Testis (tissue), 2 donors: Measurements from ENCODE around the gene ASB2.

ENCODE experiments used
- CTCF ChIP-seq, 3 experiments: fragments of 450-650 bp in 2 of 3; fragments of 200-600 bp in 1 of 3; sonication (generic) in 1 of 3; IDR thresholded peaks; one replicate each; pipeline ENCODE4 v1.5.1; 2016 to 2019; ENCODE audit warnings: antibody characterized with exemption in 3 of 3, mild to moderate bottlenecking in 2 of 3, moderate library complexity in 1 of 3
- POLR2A ChIP-seq: fragments of 450-650 bp; IDR thresholded peaks from one replicate; pipeline ENCODE4 v1.6.1; 2017; ENCODE audit warnings: antibody characterized with exemption, mild to moderate bottlenecking, moderate library complexity

- TF ChIP-seq CTCF (IDR thresholded peaks at IDR 0.05) = no peak
- TF ChIP-seq POLR2A = no peak
Measured at GRCh38 chr14:93953263-93953662, 23.1 kb downstream of the ASB2 start.
